Activated naive CD4-positive, alpha-beta T cell treated with Interleukin-2 at 50 U/mL for 16 hours (primary cell): ENCODE measurements around the gene NBPF26.
"Not testable (repeated sequence)": the region's sequence is repeated elsewhere in the genome, so short reads cannot be mapped to it uniquely, and the experiment has no call there.

Source experiments
- DNase-seq: peaks from one replicate; pipeline ENCODE4 v3.0.0-alpha.2; 2020

Gene NBPF26

GRCh38 chr1:120723715-120724402 is at the start of gene NBPF26:
TSS of gene NBPF26 (plus strand) at chr1:120723945.
- DNase-seq, result peak; percentile 84

GRCh38 chr1:120680106-120680819 is 43.5 kb upstream of the NBPF26 start:
- not testable (repeated sequence) for DNase-seq

- not testable (repeated sequence) for DNase-seq
Measured at GRCh38 chr1:120680938-120681337, 42.8 kb upstream of the NBPF26 start.

- DNase-seq, result not testable (repeated sequence)
Measured at GRCh38 chr1:120684397-120684796, 39.3 kb upstream of the NBPF26 start.

- DNase-seq, result not testable (repeated sequence)
Measured at GRCh38 chr1:120685622-120686021, 38.1 kb upstream of the NBPF26 start.

DNA sequence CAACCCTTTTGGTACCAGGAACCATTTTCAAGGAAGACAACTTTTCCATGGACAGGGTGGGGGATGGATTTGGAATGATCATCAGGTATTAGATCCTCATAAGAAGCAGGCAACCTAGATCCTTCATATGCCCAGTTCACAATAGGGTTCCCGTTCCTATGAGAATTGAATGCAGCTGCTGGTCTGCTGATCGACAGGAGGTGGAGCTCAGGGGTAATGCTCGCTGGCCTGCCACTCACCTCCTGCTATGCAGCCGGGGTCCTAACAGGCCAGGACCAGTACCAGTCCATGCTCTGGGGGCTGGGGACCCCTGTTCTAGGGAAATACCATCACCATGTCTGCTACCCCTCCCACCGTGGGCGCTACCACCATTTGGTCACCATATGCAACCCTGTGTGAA is 36.5 kb upstream of the NBPF26 start:
- not testable (repeated sequence) for DNase-seq

DNA sequence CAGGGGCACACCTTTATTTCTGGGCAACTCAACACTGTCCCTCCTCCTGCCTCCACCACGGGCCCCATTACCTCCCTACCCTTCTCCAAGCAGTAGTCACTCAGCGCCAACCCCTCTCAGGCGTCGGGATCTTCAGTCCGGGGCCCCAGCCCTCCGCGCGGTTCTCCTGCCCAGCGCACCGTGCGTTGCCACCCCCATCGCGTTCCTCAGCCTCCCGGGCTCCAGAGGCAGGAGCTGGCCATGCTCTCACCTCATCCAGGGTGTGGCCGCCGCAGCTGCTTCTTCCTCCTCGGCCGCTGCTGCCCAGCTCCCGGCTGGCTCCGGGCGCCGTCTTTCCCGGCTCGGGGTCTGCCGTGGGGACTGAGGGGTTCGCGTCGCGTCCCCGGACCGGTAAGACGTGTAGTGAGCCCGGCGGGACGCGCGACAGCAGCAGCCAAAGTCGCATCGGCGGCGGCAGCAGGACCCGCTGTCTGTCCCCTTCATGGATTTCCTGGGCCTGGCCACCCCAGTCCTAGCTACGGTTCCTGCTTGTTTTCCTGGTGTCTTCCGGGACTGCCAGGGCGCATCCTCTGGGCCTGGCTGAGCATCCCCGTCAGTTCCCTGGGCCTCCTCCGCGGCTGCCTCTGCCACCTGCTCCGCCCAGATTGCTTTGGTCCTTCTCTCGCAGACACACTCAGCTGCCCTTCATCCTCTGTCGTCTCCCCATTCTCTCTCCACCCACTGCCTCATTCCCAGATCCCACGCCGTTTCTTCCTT is 22.8 kb upstream of the NBPF26 start:
- not testable (repeated sequence) for DNase-seq

- DNase-seq, result not testable (repeated sequence)
Measured at GRCh38 chr1:120723358-120723714, 409 bp upstream of the NBPF26 start.

GRCh38 chr1:120724507-120724906 is 762 bp downstream of the NBPF26 start:
- peak; percentile 42 for DNase-seq

DNA sequence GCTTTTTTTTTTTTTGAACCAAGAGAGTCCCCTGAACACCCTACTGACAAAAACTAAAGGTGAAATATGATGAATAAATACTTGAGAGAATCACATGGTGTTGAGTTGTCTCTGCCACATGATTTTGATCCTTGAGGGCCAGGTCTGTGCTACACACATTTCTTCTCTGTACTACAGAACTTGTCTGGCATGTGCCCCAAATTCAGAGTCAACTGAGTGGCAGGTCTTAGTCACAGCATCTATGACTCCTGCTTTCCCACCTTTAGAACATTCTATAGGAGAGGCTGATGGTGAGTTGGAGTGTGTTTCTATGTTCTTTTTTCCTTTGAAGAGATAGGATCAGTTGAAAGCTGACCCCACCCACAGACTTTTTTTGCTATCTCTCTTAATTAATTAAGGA is 5.1 kb downstream of the NBPF26 start:
- DNase-seq, result peak; percentile 22

DNA sequence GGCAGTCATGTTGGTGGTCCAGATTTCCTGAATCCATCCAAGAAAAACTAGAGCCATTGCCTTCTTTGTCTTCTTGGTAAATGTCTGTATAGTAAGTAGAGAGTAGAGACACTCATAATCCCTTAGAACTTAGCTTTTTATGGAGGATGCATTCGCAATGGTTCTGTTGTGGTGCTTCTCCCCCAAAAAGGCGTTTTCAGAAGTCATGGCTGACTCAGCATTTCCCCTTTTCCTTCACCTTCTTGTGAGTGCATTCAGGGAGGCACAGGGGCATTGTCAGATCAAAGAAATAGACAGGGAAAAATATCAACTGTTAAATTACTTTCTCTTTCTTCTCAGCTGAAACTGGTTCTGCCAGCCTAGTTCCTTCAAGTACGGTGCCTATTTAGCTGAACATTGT is 45.3 kb downstream of the NBPF26 start:
- DNase-seq, result not testable (repeated sequence)

GRCh38 chr1:120805452-120805851 is 81.7 kb downstream of the NBPF26 start:
- peak; percentile 7 for DNase-seq

- peak; percentile 35 for DNase-seq
Measured at GRCh38 chr1:120811822-120812221, 88.1 kb downstream of the NBPF26 start.

DNA sequence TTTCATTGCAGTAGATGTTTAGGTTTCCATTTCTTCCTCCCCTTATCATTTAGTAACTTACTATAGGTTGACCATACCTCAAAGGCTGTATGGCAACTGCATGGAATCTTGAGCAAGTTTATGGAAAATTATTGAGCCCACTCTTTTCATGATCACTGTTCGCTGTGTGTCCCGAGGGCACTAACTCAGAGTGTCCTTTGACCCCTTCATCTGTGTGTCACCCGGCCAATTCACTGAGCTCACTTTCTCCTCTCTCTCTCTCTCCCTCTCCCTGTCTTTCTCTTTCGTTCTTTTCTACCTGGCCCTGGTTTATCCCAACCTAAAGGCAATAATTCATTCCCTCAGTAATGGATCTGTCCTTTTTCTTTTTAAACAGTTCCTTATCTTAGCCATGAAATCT is 101.3 kb downstream of the NBPF26 start:
- not testable (repeated sequence) for DNase-seq

- not testable (repeated sequence) for DNase-seq
Measured at GRCh38 chr1:120826623-120827022, 102.9 kb downstream of the NBPF26 start.

DNA sequence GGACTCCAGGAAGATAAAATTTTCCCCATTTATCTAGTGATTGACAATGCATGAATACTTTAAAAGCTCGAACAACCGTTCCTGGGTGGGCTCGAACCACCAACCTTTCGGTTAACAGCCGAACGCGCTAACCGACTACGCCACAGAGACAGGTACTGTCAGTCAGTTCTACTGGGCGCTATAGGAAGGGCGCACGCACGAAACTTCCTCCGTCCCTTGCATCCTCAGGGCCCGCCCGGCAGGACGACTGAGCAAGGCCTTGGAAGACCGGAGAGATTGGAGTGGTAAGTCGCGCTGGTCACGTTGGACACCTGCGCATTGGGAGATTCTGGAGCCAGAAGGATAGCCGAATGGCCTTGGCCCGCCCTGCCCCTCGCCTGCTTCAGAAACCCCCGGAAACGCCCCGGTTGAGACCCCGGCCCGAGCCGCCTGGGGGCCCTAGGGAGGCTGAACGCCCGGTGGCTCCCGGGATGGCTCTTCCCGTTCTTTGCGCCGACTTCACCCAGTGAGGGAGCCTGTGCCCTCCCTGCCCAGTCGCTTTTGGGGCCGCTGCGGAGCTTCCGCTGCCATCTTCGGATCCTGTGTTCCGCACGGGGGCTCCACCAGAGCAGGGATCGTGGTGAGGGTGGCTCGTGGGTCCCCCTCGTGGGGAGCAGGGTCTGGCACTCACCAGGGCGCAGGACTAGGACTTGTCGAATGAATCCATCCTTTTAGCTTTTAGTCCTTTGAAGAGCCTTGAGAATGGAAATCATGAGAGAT is 120.6 kb downstream of the NBPF26 start:
- DNase-seq, result peak; percentile 82

GRCh38 chr1:120844945-120845330 is 121.2 kb downstream of the NBPF26 start:
- not testable (repeated sequence) for DNase-seq

GRCh38 chr1:120849400-120850286 is 125.9 kb downstream of the NBPF26 start:
- DNase-seq, result peak; percentile 36

- not testable (repeated sequence) for DNase-seq
Measured at GRCh38 chr1:120850287-120850536, 126.5 kb downstream of the NBPF26 start.

DNA sequence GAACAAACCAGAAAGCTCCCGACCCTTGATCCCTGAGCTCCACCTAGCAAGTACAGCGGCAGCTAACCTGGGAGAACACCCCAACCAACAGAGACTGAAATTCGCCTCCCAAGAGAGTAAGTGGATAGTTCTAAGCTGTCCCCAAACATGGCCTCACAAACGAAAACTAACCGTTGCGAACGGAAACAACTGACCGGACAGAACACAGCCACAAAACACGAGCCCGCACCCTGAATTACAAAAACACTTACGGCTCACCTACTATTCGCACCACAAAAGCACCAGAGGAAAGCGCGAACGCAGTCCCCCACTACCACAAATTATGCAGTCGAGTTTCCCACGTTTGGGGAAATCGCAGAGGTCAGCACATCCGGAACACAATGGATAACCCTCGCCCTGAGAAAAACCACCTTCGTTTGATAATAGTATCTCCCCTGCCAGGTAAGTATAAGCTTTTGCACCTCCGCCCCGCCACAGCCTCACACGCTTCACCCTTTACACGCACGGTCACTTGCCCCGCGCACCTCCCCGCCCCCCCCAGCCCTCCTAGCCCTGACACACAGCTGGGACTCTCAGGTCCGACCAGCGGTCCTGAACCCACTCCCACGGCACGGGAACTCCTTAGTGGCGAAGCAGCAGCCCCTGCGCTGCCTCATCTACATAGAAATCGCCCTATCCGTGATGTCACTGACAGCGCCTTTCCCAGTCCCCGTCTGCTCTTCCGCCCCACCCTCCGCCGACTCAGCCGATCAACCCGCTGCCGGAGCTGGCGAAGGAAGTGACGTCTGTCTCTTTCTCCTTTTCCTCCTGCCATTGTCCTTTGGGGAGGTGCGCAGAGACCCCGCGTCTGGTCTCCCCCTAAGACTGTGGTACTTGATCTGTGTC is 127.0 kb downstream of the NBPF26 start:
- peak; percentile 87 for DNase-seq

DNA sequence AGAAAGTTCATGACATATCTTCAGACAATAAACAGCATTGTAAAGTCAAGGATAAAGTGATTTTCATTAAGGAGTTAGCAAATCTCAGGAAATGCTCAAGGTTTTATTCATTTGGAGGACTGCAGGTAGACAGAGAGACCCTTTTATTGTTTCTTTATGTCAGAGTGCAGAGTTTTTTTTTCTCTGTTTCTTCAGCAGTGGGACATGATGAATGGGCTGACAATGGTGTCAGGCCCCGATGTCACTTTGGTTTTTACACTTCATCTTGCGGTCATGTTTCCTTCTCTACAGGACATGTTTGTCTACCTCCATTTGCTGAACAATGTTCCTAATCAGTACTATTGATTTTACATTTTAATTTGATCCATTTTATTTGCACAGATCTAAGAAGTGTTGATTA is 134.4 kb downstream of the NBPF26 start:
- DNase-seq, result not testable (repeated sequence)
